Measurements from ENCODE around the gene ABHD14A. TPM values are rescaled to one million over a fixed set of nuclear protein-coding genes. Genes with fewer than 3 reads are reported as not detected.

Gene ABHD14A
- total and polyA plus RNA-seq, 7 donors: 11.2 to 40.6 (median 22.9) TPM

- Histone ChIP-seq H3K9me3 (no peaks in the 10 kb centered on the region), H3K4me3 (no peak overlapping the region), H3K4me1 (peaks cover 20% of the 10 kb centered on the region), H3K27ac (no peak overlapping the region), H3K36me3 (ENCODE audit: insufficient read depth in 1 of 2, low read depth in 1 of 2) (peaks cover 10 to 20% of the 10 kb centered on the region in 2 donors), H3K27me3 (ENCODE audit: insufficient read depth in 3 of 3, low read length in 2 of 3) (no peaks in the 10 kb centered on the region)
- DNase-seq (no peak), ATAC-seq (no peak)
- 45 to 51% (median 49%) methylated on average over 7 of the region's 7 CpGs for WGBS, 3 donors
- TF ChIP-seq CTCF (IDR thresholded peaks at IDR 0.05): no peak
- intact Hi-C loops (cut with DNase I): no loop called here
Observed at GRCh38 chr3:51997935-51998596, 23.2 kb downstream of the ABHD14A start.

- Histone ChIP-seq H3K36me3 (ENCODE audit: insufficient read depth in 1 of 2, low read depth in 1 of 2) (peaks cover 10 to 14% of the 10 kb centered on the region in 2 donors), H3K9me3 (no peaks in the 10 kb centered on the region), H3K4me1 (peaks cover 13% of the 10 kb centered on the region), H3K27me3 (ENCODE audit: insufficient read depth in 3 of 3, low read length in 2 of 3) (no peaks in the 10 kb centered on the region), H3K27ac (no peak overlapping the region), H3K4me3 (no peak overlapping the region)
- ATAC-seq: no peak
- intact Hi-C loops (cut with DNase I): no loop called here
- TF ChIP-seq CTCF (IDR thresholded peaks at IDR 0.05): no peak
- no peak for DNase-seq
- 59 to 65% (median 64%) methylated on average over 7 of the region's 7 CpGs for WGBS, 3 donors
Observed at GRCh38 chr3:51998774-51999173, 23.9 kb downstream of the ABHD14A start.

- no peak for ATAC-seq
Observed at GRCh38 chr3:51999846-52000245, 25.0 kb downstream of the ABHD14A start.

DNA sequence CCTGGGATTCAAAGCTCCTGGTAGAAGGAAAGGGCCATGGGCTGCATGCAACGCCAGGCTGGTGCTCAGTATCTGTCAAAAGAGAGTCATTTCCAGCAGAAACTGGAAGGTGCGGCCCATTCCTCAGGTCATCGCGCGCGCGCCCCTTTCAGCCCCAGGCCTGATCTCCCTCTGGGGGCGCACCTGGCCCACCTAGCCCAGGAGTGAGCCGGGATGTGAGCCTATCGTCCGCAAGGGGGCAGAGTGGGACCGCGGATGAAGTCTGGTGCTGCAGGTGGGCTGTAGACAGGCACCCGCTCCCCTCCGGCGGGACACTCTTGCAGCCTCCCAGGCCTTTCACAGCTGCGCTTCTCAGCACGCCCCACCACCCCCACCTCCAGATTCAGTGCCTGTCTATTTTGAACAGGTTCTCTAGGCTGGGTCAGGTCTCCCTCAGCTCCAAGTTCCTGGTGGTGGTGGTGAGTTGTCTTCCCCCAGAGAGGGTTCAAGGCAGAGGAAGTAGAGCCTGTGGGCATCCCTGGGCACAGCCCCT, 26.6 kb downstream of the ABHD14A start:
- no peaks in the 10 kb centered on the region for H3K9me3 ChIP-seq
- peaks cover 26% of the 10 kb centered on the region for H3K4me1 ChIP-seq
- intact Hi-C loops (cut with DNase I): loop anchor here (1.0 to 10.0 kb wide), 5 partner anchors 56 to 343 kb away; partner anchors contain the start of gene DUSP7 (in 1 of the 2)
- H3K36me3 ChIP-seq (ENCODE audit: insufficient read depth in 1 of 2, low read depth in 1 of 2): no peaks in the 10 kb centered on the region
- 1 to 2% (median 2%) methylated on average over 15 to 18 of the region's 18 CpGs for WGBS, 3 donors
- H3K27ac ChIP-seq: no peak overlapping the region
- no peaks in the 10 kb centered on the region for H3K27me3 ChIP-seq (ENCODE audit: insufficient read depth in 3 of 3, low read length in 2 of 3)
- ATAC-seq (peak; percentile 81 to 86 (median 84)), DNase-seq (peak; percentile 77 to 89)
- no peak overlapping the region for H3K4me3 ChIP-seq
- peak; percentile 92 for TF ChIP-seq CTCF (IDR thresholded peaks at IDR 0.05)

More at GRCh38 chr3:51999846-52000245, 25.0 kb downstream of the ABHD14A start:
- Histone ChIP-seq H3K9me3 (no peaks in the 10 kb centered on the region), H3K36me3 (ENCODE audit: insufficient read depth in 1 of 2, low read depth in 1 of 2) (peaks cover under 1 to 3% of the 10 kb centered on the region in 2 donors), H3K4me1 (peaks cover 12% of the 10 kb centered on the region), H3K27me3 (ENCODE audit: insufficient read depth in 3 of 3, low read length in 2 of 3) (no peaks in the 10 kb centered on the region), H3K4me3 (no peak overlapping the region), H3K27ac (no peak overlapping the region)
- DNase-seq: no peak
- TF ChIP-seq CTCF (IDR thresholded peaks at IDR 0.05): no peak
- WGBS, 3 donors: 76 to 85% (median 83%) methylated on average over 2 of the region's 2 CpGs
- intact Hi-C loops (cut with DNase I): loop anchor here (5.0 to 10.0 kb wide), 3 partner anchors 57 to 345 kb away; partner anchors contain the start of gene DUSP7 (in 1 of the 2)

Measured in psoas muscle (tissue), 8 donors.